HUDEP-2 (cell line): Measurements from ENCODE around the gene GDAP2.

Source experiments
- DNase-seq, 76 experiments: peaks; one replicate each; lab custom pipeline; 2025; ENCODE audit not compliant: unreplicated experiment in 76 of 76; lab: John Stamatoyannopoulos, UW

Gene GDAP2

GRCh38 chr1:117814856-117815797 lies 114.3 kb downstream of the GDAP2 start:
- no peak for DNase-seq
